ENCODE measurements around the gene PITPNC1.
"Not testable (repeated sequence)": the region's sequence is repeated elsewhere in the genome, so short reads cannot be mapped to it uniquely, and the experiment has no call there.

Gene PITPNC1

GRCh38 chr17:67422296-67422695, 45.2 kb downstream of the PITPNC1 start:
- not testable (repeated sequence) for H3K27me3 Mint-ChIP-seq; H3K9me3 Mint-ChIP-seq; H3K36me3 Mint-ChIP-seq (ENCODE audit: low read depth); DNase-seq
- H3K4me3 Mint-ChIP-seq: peak overlapping the region; percentile 34
- H3K27ac Mint-ChIP-seq: peak overlapping the region; percentile 86
- H3K4me1 Mint-ChIP-seq: peaks cover 84% of the 10 kb centered on the region
- ATAC-seq: peak; percentile 18

GRCh38 chr17:67422897-67423296, 45.8 kb downstream of the PITPNC1 start:
- no peak overlapping the region for H3K4me3 Mint-ChIP-seq
- peaks cover 84% of the 10 kb centered on the region for H3K4me1 Mint-ChIP-seq
- peak overlapping the region; percentile 49 for H3K27ac Mint-ChIP-seq
- ATAC-seq (no peak), DNase-seq (no peak)
- no peaks in the 10 kb centered on the region for H3K27me3 Mint-ChIP-seq
- peaks cover 13% of the 10 kb centered on the region for H3K36me3 Mint-ChIP-seq (ENCODE audit: low read depth)
- H3K9me3 Mint-ChIP-seq: no peaks in the 10 kb centered on the region

- Mint-ChIP-seq H3K4me1 (peaks cover 74% of the 10 kb centered on the region), H3K27me3 (no peaks in the 10 kb centered on the region), H3K27ac (no peak overlapping the region), H3K4me3 (no peak overlapping the region), H3K36me3 (ENCODE audit: low read depth) (peaks cover 11% of the 10 kb centered on the region), H3K9me3 (no peaks in the 10 kb centered on the region)
- no peak for ATAC-seq
- DNase-seq: no peak
These were observed 48.6 kb downstream of the PITPNC1 start for GRCh38 chr17:67425571-67426160.

GRCh38 chr17:67427424-67427823, 50.3 kb downstream of the PITPNC1 start:
- no peaks in the 10 kb centered on the region for H3K9me3 Mint-ChIP-seq
- peaks cover 73% of the 10 kb centered on the region for H3K4me1 Mint-ChIP-seq
- H3K4me3 Mint-ChIP-seq: no peak overlapping the region
- ATAC-seq (no peak), DNase-seq (no peak)
- H3K27me3 Mint-ChIP-seq: no peaks in the 10 kb centered on the region
- H3K36me3 Mint-ChIP-seq (ENCODE audit: low read depth): peaks cover 11% of the 10 kb centered on the region
- H3K27ac Mint-ChIP-seq: peak overlapping the region; percentile 3

- H3K9me3 Mint-ChIP-seq; H3K36me3 Mint-ChIP-seq (ENCODE audit: low read depth); DNase-seq; ATAC-seq; H3K27me3 Mint-ChIP-seq; H3K4me3 Mint-ChIP-seq: not testable (repeated sequence)
- Mint-ChIP-seq H3K4me1 (peaks cover 72% of the 10 kb centered on the region), H3K27ac (peak overlapping the region; percentile 56)
These were observed 53.4 kb downstream of the PITPNC1 start for GRCh38 chr17:67430515-67430914.

- H3K4me1 Mint-ChIP-seq: peaks cover 73% of the 10 kb centered on the region
- DNase-seq: no peak
- H3K4me3 Mint-ChIP-seq: peak overlapping the region; percentile 61
- H3K27me3 Mint-ChIP-seq: no peaks in the 10 kb centered on the region
- peaks cover 3% of the 10 kb centered on the region for H3K36me3 Mint-ChIP-seq (ENCODE audit: low read depth)
- H3K27ac Mint-ChIP-seq: peak overlapping the region; percentile 91
- peak; percentile 89 for ATAC-seq
- no peaks in the 10 kb centered on the region for H3K9me3 Mint-ChIP-seq
These were observed 54.4 kb downstream of the PITPNC1 start for GRCh38 chr17:67431249-67432015.

GRCh38 chr17:67433248-67433924, 56.3 kb downstream of the PITPNC1 start:
- Mint-ChIP-seq H3K27me3 (no peaks in the 10 kb centered on the region), H3K36me3 (ENCODE audit: low read depth) (no peaks in the 10 kb centered on the region), H3K27ac (peak overlapping the region; percentile 59), H3K4me3 (no peak overlapping the region), H3K9me3 (no peaks in the 10 kb centered on the region), H3K4me1 (peaks cover 83% of the 10 kb centered on the region)
- DNase-seq: no peak
- no peak for ATAC-seq

- no peaks in the 10 kb centered on the region for H3K36me3 Mint-ChIP-seq (ENCODE audit: low read depth)
- no peaks in the 10 kb centered on the region for H3K9me3 Mint-ChIP-seq
- H3K4me3 Mint-ChIP-seq: no peak overlapping the region
- no peaks in the 10 kb centered on the region for H3K27me3 Mint-ChIP-seq
- peak overlapping the region; percentile 59 for H3K27ac Mint-ChIP-seq
- peak; percentile 34 for DNase-seq
- peak; percentile 53 for ATAC-seq
- H3K4me1 Mint-ChIP-seq: peaks cover 89% of the 10 kb centered on the region
These were observed 57.0 kb downstream of the PITPNC1 start for GRCh38 chr17:67434061-67434525.

GRCh38 chr17:67435122-67435521, 58.0 kb downstream of the PITPNC1 start:
- DNase-seq: peak; percentile 52

GRCh38 chr17:67435786-67436185, 58.7 kb downstream of the PITPNC1 start:
- H3K27me3 Mint-ChIP-seq: no peaks in the 10 kb centered on the region
- DNase-seq (no peak), ATAC-seq (no peak)
- H3K9me3 Mint-ChIP-seq: no peaks in the 10 kb centered on the region
- peaks cover 90% of the 10 kb centered on the region for H3K4me1 Mint-ChIP-seq
- H3K36me3 Mint-ChIP-seq (ENCODE audit: low read depth): no peaks in the 10 kb centered on the region
- no peak overlapping the region for H3K4me3 Mint-ChIP-seq
- peak overlapping the region; percentile 12 for H3K27ac Mint-ChIP-seq

More at GRCh38 chr17:67435122-67435521, 58.0 kb downstream of the PITPNC1 start:
- Mint-ChIP-seq H3K4me3 (peak overlapping the region; percentile 55), H3K27ac (peak overlapping the region; percentile 82), H3K9me3 (no peaks in the 10 kb centered on the region), H3K36me3 (ENCODE audit: low read depth) (no peaks in the 10 kb centered on the region), H3K4me1 (peaks cover 92% of the 10 kb centered on the region), H3K27me3 (no peaks in the 10 kb centered on the region)
- ATAC-seq: peak; percentile 56

GRCh38 chr17:67436233-67436632, 59.2 kb downstream of the PITPNC1 start:
- H3K27ac Mint-ChIP-seq: peak overlapping the region; percentile 12
- H3K36me3 Mint-ChIP-seq (ENCODE audit: low read depth): no peaks in the 10 kb centered on the region

GRCh38 chr17:67438667-67439066, 61.6 kb downstream of the PITPNC1 start:
- ATAC-seq (no peak), DNase-seq (no peak)
- Mint-ChIP-seq H3K9me3 (no peaks in the 10 kb centered on the region), H3K27me3 (no peaks in the 10 kb centered on the region), H3K4me1 (peaks cover 88% of the 10 kb centered on the region), H3K4me3 (no peak overlapping the region), H3K27ac (peak overlapping the region; percentile 74), H3K36me3 (ENCODE audit: low read depth) (no peaks in the 10 kb centered on the region)

More at GRCh38 chr17:67436233-67436632, 59.2 kb downstream of the PITPNC1 start:
- H3K27me3 Mint-ChIP-seq: no peaks in the 10 kb centered on the region
- peaks cover 90% of the 10 kb centered on the region for H3K4me1 Mint-ChIP-seq
- no peak overlapping the region for H3K4me3 Mint-ChIP-seq
- ATAC-seq (no peak), DNase-seq (no peak)
- H3K9me3 Mint-ChIP-seq: no peaks in the 10 kb centered on the region

GRCh38 chr17:67439269-67439668, 62.2 kb downstream of the PITPNC1 start:
- ATAC-seq: no peak
- Mint-ChIP-seq H3K4me1 (peaks cover 88% of the 10 kb centered on the region), H3K27me3 (no peaks in the 10 kb centered on the region), H3K9me3 (no peaks in the 10 kb centered on the region), H3K36me3 (ENCODE audit: low read depth) (peaks cover 3% of the 10 kb centered on the region), H3K4me3 (no peak overlapping the region), H3K27ac (peak overlapping the region; percentile 86)
- DNase-seq: no peak

- DNase-seq (no peak), ATAC-seq (peak; percentile 2)
- H3K27ac Mint-ChIP-seq: peak overlapping the region; percentile 94
- H3K9me3 Mint-ChIP-seq: no peaks in the 10 kb centered on the region
- peaks cover 3% of the 10 kb centered on the region for H3K36me3 Mint-ChIP-seq (ENCODE audit: low read depth)
- H3K4me3 Mint-ChIP-seq: peak overlapping the region; percentile 85
- peaks cover 86% of the 10 kb centered on the region for H3K4me1 Mint-ChIP-seq
- no peaks in the 10 kb centered on the region for H3K27me3 Mint-ChIP-seq
These were observed 63.4 kb downstream of the PITPNC1 start for GRCh38 chr17:67440277-67441051.

Measured in activated naive CD8-positive, alpha-beta T cell treated with anti-CD3 and anti-CD28 coated beads, Interleukin-2, amount 50 U/mL, for 24 hours (primary cell).